ENCODE results near the gene APOL1.
"Not testable (repeated sequence)": the region's sequence is repeated elsewhere in the genome, so short reads cannot be mapped to it uniquely, and the experiment has no call there.

Gene APOL1

DNA sequence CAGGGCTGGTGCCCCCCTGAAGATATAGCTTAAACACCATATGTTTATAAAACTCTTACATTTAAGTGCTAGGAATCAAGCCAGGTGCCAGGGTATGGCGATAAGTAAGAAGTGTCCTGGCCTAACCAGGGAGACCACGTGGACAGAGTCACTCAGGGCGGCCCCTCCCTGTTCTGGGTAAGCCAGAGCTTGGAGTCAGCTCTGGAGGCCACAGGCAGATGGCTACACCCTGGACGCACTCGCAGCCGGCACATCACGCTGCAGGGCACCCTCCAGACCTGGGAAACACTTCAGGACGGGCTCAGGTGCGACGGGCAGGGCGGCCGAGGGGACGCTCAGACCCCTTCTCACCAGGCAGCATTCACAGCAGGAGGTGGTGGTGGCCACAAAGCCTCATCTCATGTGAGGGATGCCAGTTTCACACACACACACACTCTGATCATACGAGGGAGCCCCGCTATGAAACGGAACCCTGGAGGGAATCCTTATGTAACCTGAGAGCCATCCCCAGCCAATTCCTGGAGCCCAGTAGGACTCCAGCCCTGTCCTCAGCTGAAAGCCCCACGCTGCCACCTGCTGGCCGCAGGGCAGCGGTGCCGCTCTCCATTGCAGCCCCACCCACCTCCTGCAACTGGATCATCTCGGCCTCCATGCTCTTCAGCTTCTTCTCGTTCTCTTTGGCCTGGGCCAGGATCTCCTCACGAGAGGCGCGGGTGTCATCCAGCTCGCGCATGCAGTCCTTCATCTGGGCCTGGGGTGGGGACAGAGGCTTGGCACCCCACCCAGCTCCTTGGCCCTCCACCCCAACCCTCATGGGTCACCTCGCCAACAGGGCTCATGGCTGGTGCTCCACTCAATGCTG, 33.4 kb downstream of the APOL1 start:
- Histone ChIP-seq H3K27me3 (replicated peaks) (no peaks in the 10 kb centered on the region), H3K36me3 (replicated peaks) (peaks cover 88% of the 10 kb centered on the region), H3K4me3 (ENCODE audit: low read depth, low read length) (no peak overlapping the region), H3K27ac (peak overlapping the region; percentile 6)
- DNase-seq = peak; percentile 53
- TF ChIP-seq, protein P1, sequence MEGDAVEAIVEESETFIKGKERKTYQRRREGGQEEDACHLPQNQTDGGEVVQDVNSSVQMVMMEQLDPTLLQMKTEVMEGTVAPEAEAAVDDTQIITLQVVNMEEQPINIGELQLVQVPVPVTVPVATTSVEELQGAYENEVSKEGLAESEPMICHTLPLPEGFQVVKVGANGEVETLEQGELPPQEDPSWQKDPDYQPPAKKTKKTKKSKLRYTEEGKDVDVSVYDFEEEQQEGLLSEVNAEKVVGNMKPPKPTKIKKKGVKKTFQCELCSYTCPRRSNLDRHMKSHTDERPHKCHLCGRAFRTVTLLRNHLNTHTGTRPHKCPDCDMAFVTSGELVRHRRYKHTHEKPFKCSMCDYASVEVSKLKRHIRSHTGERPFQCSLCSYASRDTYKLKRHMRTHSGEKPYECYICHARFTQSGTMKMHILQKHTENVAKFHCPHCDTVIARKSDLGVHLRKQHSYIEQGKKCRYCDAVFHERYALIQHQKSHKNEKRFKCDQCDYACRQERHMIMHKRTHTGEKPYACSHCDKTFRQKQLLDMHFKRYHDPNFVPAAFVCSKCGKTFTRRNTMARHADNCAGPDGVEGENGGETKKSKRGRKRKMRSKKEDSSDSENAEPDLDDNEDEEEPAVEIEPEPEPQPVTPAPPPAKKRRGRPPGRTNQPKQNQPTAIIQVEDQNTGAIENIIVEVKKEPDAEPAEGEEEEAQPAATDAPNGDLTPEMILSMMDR (IDR thresholded peaks at IDR 0.05; ENCODE audit: low read depth, low read length, missing control alignments) = peak; percentile 98
- in situ Hi-C loops (cut with HindIII; ENCODE audit: low pct_ligation_motif_present, low sequenced_read_pairs) = no loop called here

DNA sequence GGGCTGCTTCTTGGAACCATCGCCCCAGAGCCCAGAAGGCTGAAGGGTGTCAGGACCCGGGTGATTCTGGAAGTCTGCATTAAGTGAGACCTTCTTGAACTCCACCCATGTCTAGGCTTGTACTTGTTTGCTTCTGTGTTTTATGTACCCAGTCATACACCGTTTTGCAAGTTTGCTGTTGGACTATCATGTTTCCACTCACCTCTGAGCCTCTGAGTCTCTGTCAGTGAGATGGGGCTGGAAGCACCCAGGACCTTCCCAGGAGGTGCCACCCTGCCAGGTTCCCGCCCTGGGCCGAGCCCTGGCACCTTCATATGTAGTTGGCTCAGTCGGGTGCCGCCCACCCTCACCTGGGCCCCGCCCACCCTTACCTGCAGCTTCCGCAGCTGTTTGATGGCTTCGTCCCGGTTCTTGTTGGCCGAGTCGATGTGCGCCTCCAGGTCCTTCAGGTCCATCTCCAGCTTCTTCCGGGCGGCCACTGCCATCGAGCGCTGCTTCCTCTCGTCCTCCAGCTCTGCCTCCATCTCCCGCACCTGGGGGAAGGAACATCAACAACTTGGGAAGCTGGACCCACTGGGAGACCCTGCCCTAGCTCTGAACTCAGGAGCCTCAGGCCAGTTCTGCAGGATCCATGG, 35.1 kb downstream of the APOL1 start:
- Histone ChIP-seq H3K27ac (no peak overlapping the region), H3K36me3 (replicated peaks) (peaks cover 86% of the 10 kb centered on the region)
- in situ Hi-C loops (cut with HindIII; ENCODE audit: low pct_ligation_motif_present, low sequenced_read_pairs) = no loop called here

DNA sequence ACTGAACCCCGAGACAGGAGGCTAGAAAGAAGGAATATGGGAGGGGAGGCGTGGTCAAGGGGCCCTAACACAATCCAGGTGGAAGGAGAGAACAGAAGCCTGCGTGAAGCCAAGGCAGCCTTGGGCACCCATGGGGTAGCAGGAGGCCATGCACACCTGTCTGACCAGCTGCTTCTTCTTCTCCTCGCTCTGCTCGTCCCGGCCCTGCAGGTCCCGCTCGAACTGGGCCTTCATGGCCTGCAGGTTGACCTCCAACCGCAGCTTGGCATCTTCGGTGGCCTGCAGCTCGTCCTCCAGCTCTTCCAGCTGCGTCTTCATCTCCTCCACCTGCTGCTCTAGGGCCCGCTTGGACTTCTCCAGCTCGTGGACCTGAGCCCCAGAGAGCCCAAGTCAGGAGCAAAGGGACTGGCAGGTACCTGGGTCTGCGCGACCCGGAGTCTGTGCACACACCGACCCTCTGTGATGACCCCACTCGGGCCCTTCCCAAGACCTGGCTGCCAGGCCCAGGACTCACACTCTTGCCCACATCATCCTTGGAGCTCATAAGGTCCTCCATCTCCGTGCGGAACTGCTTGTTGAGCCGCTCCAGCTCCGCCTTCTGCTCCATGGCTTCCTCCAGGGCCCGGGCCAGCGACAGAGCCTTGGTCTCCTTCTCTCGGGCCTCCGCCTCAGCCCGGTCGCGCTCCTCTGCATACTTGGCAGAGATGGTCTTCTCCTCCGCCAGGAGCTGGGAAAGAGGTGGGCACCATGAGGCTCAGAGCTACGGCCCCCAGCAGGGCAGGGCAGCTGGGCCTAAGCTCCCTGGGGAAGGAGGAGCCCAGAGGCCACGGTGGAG, 35.9 kb downstream of the APOL1 start:
- Histone ChIP-seq H3K27me3 (replicated peaks) (no peaks in the 10 kb centered on the region), H3K36me3 (replicated peaks) (peaks cover 87% of the 10 kb centered on the region), H3K4me3 (ENCODE audit: low read depth, low read length) (no peak overlapping the region), H3K27ac (no peak overlapping the region)
- no peak for DNase-seq
- in situ Hi-C loops (cut with HindIII; ENCODE audit: low pct_ligation_motif_present, low sequenced_read_pairs) = no loop called here
- TF ChIP-seq, protein P1 (IDR thresholded peaks at IDR 0.05; ENCODE audit: low read depth, low read length, missing control alignments) = no peak

More for the DNA sequence above, 35.1 kb downstream of the APOL1 start:
- Histone ChIP-seq H3K27me3 (replicated peaks) (no peaks in the 10 kb centered on the region), H3K4me3 (ENCODE audit: low read depth, low read length) (no peak overlapping the region)
- TF ChIP-seq, protein P1 (IDR thresholded peaks at IDR 0.05; ENCODE audit: low read depth, low read length, missing control alignments) = no peak
- DNase-seq = no peak

DNA sequence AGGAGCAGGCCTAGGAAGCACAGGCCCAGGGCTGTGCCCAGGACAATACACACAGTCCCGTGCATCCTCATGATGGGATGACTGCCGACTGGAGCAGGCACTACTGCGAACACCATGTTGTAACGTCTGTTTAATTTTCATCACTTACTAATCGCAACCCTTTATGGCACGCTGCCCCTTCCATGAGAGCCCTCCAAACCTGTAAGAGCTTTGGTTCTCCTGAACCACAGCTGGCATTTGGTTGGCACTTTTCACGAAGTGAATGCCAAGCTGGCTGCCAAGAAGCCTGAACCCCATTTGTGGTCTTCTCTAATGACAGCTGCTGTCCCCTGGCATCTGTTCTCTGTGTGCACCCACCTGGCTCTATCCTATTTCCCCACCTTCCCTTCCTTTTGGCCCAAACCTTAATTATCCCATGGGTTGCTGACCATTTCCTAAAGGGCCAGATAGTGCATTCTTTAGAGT, 36.5 kb downstream of the APOL1 start:
- DNase-seq = no peak
- Histone ChIP-seq H3K36me3 (replicated peaks) (peaks cover 87% of the 10 kb centered on the region), H3K27ac (no peak overlapping the region), H3K27me3 (replicated peaks) (no peaks in the 10 kb centered on the region), H3K4me3 (ENCODE audit: low read depth, low read length) (no peak overlapping the region)
- TF ChIP-seq, protein P1 (IDR thresholded peaks at IDR 0.05; ENCODE audit: low read depth, low read length, missing control alignments) = no peak
- in situ Hi-C loops (cut with HindIII; ENCODE audit: low pct_ligation_motif_present, low sequenced_read_pairs) = no loop called here

DNA sequence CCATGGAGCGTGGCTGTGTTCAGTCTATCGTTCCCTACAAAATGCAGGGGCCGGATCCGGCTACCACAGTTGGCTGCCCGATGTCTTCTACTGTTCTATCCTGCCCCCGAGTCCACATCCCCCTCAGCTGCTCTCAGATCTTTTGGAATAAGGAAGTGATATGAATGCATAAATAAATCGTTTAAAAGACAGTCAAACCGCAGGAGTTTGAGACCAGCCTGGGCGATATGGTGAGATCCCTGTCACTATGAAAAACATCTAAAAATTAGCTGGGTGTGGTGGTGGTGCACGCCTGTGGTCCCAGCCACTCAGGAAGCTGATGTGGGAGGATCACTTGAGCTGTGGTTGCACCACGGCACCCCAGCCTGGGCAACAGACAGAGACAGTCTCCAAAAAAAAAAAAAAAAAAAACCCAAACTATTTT, 37.0 kb downstream of the APOL1 start:
- H3K4me3 ChIP-seq (ENCODE audit: low read depth, low read length); in situ Hi-C loops (cut with HindIII; ENCODE audit: low pct_ligation_motif_present, low sequenced_read_pairs); DNase-seq; H3K27ac ChIP-seq; H3K27me3 ChIP-seq (replicated peaks): not testable (repeated sequence)
- peaks cover 87% of the 10 kb centered on the region for H3K36me3 ChIP-seq (replicated peaks)

DNA sequence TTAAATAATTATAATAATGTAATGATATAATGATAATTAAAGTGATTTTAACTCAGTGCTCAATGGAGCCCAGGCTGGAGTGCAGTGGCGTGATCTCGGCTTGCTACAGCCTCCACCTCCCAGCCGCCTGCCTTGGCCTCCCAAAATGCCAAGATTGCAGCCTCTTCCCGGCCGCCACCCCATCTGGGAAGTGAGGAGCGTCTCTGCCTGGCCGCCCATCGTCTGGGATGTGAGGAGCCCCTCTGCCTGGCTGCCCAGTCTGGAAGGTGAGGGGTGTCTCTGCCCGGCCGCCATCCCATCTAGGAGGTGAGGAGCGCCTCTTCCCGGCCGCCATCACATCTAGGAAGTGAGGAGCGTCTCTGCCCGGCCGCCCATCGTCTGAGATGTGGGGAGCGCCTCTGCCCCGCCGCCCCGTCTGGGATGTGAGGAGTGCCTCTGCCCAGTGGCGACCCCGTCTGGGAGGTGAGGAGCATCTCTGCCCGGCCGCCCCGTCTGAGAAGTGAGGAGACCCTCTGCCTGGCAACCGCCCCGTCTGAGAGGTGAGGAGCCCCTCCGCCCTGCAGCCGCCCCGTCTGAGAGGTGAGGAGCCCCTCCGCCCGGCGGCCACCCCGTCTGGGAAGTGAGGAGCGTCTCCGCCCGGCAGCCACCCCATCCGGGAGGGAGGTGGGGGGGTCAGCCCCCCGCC, 37.6 kb downstream of the APOL1 start:
- H3K27me3 ChIP-seq (replicated peaks); in situ Hi-C loops (cut with HindIII; ENCODE audit: low pct_ligation_motif_present, low sequenced_read_pairs); DNase-seq; H3K4me3 ChIP-seq (ENCODE audit: low read depth, low read length); H3K27ac ChIP-seq: not testable (repeated sequence)
- peaks cover 87% of the 10 kb centered on the region for H3K36me3 ChIP-seq (replicated peaks)

All from brain microvascular endothelial cell (primary cell).